Ishikawa (cell line): ENCODE measurements around the gene CCT3.

ENCODE experiments used
- CEBPB ChIP-seq: IDR thresholded peaks from 2 replicates; pipeline ENCODE4 v1.6.1; 2012
- CREB1 ChIP-seq: IDR thresholded peaks from 2 replicates; pipeline ENCODE4 v1.6.1; 2012; ENCODE audit warnings: low read depth
- EGR1 ChIP-seq: IDR thresholded peaks from 2 replicates; pipeline ENCODE4 v1.6.1; 2012
- EP300 ChIP-seq: IDR thresholded peaks from 2 replicates; pipeline ENCODE4 v1.6.1; 2012; ENCODE audit warnings: borderline replicate concordance
- FOXM1 ChIP-seq: IDR thresholded peaks from 2 replicates; pipeline ENCODE4 v1.6.1; 2012; ENCODE audit warnings: low read depth, borderline replicate concordance
- MAX ChIP-seq: IDR thresholded peaks from 2 replicates; pipeline ENCODE4 v1.6.1; 2012
- NFIC ChIP-seq: IDR thresholded peaks from 2 replicates; pipeline ENCODE4 v1.6.1; 2012
- RAD21 ChIP-seq: IDR thresholded peaks from 2 replicates; pipeline ENCODE4 v1.6.1; 2012; ENCODE audit warnings: low read depth
- REST ChIP-seq: IDR thresholded peaks from 2 replicates; pipeline ENCODE4 v1.6.1; 2012; ENCODE audit warnings: low read depth, mild to moderate bottlenecking
- TAF1 ChIP-seq: IDR thresholded peaks from 2 replicates; pipeline ENCODE4 v1.6.1; 2012; ENCODE audit warnings: low read depth, mild to moderate bottlenecking
- TCF12 ChIP-seq: IDR thresholded peaks from 2 replicates; pipeline ENCODE4 v1.6.1; 2012; ENCODE audit warnings: low read depth
- TEAD4 ChIP-seq: IDR thresholded peaks from 2 replicates; pipeline ENCODE4 v1.6.1; 2012
- USF1 ChIP-seq: IDR thresholded peaks from 2 replicates; pipeline ENCODE4 v1.6.1; 2012
- YY1 ChIP-seq: IDR thresholded peaks from 2 replicates; pipeline ENCODE4 v1.6.1; 2012; ENCODE audit warnings: low read depth
- ZBTB7A ChIP-seq: IDR thresholded peaks from 2 replicates; pipeline ENCODE4 v1.6.1; 2012; ENCODE audit warnings: low read depth

Gene CCT3

GRCh38 chr1:156281281-156281680, 56.8 kb downstream of the CCT3 start:
- no peak for TF ChIP-seq RAD21
- no peak for TF ChIP-seq EGR1
- TF ChIP-seq YY1, result no peak
- TF ChIP-seq TCF12, result no peak
- TF ChIP-seq FOXM1, result no peak
- no peak for TF ChIP-seq MAX
- no peak for TF ChIP-seq ZBTB7A
- TF ChIP-seq REST, result no peak
- no peak for TF ChIP-seq CEBPB
- no peak for TF ChIP-seq NFIC
- no peak for TF ChIP-seq CREB1
- no peak for TF ChIP-seq USF1

- TF ChIP-seq EGR1, result no peak
- TF ChIP-seq EP300, result no peak
- no peak for TF ChIP-seq TAF1
- no peak for TF ChIP-seq CEBPB
- no peak for TF ChIP-seq REST
Observed at GRCh38 chr1:156279837-156280236, 58.3 kb downstream of the CCT3 start.

GRCh38 chr1:156276966-156277381, 61.1 kb downstream of the CCT3 start:
- TF ChIP-seq CEBPB (peak; percentile 74; the same call in 1 of the 2 replicates), EP300 (no peak)

- TF ChIP-seq CREB1, result no peak
- no peak for TF ChIP-seq EP300
- no peak for TF ChIP-seq CEBPB
- no peak for TF ChIP-seq ZBTB7A
- TF ChIP-seq YY1, result no peak
- no peak for TF ChIP-seq TEAD4
- TF ChIP-seq REST, result no peak
- no peak for TF ChIP-seq FOXM1
- no peak for TF ChIP-seq NFIC
- no peak for TF ChIP-seq RAD21
Observed at GRCh38 chr1:156276532-156276931, 61.6 kb downstream of the CCT3 start.

GRCh38 chr1:156270314-156270713, 67.8 kb downstream of the CCT3 start:
- no peak for TF ChIP-seq CREB1
- no peak for TF ChIP-seq EP300
- no peak for TF ChIP-seq EGR1
- no peak for TF ChIP-seq TEAD4
- no peak for TF ChIP-seq USF1
- no peak for TF ChIP-seq REST
- TF ChIP-seq TAF1, result no peak
- no peak for TF ChIP-seq MAX
- no peak for TF ChIP-seq TCF12
- no peak for TF ChIP-seq RAD21
- TF ChIP-seq FOXM1, result no peak
- no peak for TF ChIP-seq ZBTB7A
